RPMI8226 (cell line): ENCODE results near the gene MIDN.
A peak's percentile ranks its signal among the peaks of the same experiment; 100 is the strongest.

Experiments
- DNase-seq: peaks from one replicate; pipeline ENCODE4 v3.0.0-alpha.2; 2015

MIDN gene

GRCh38 chr19:1270854-1271527 is 22.6 kb downstream of the MIDN start:
- no peak for DNase-seq

GRCh38 chr19:1271528-1272422 is 23.4 kb downstream of the MIDN start:
- no peak for DNase-seq

- DNase-seq = no peak
Observed at GRCh38 chr19:1272423-1273262, 24.3 kb downstream of the MIDN start.

GRCh38 chr19:1273263-1274041 is 25.1 kb downstream of the MIDN start:
- DNase-seq = no peak

DNA sequence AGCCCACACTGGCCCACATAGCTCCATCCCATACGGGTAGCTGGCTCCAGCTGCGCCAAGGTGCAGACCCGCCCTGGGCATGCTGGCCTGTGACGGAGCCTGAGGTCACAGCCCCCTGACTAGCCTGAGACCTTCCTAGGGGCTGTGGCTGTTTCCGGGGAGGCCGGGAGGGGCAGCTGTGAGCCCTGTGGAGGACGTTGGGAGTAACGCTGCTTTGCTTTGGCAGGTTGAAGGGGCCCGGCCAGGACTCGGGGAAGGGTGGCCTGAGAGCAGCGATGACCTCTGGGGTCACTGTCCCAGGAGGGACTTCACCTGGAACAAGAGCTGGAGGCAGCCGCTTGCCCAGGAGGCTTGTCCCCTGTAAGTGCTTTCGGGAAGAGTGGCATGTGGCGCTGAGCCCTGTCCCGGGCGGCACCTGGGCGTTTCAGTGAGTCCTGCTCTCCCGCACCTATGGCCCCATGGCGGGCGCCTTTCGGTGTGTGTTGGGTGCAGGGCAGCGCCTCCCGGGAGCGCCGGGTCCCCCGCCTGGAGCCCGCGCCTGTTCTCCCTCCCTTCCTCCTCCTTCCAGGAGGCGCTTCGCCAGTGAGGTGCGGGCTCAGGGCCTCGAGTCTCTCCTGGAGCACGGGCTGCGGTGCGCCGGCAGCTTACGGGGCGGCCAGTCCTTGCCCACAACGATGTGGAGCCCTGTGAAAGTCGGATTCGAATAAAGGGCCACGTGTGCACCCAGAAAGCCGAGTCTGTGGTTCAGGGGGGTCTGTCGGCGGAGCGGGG is 25.9 kb downstream of the MIDN start:
- no peak for DNase-seq

DNA sequence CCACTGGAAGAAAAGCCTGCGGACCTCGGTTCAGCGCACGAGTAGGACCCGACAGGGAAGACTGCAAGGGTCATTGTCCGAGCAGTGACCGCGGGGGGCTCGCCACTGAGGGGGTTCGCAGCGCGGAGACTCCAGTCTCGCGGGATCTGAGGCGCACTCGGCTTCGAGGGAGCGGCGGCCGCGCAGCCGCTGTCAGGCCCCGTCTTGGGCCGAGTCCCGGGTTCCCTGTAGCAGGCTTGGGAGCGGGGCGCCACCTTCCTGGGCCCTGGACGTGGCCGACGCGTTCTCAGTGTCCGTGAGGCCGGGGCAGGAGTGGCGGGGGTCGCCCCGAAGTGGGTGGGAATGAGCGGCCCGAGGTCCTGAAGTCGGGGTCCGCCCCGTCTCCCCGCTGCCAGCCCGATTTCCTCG is 26.5 kb downstream of the MIDN start:
- DNase-seq = no peak

DNA sequence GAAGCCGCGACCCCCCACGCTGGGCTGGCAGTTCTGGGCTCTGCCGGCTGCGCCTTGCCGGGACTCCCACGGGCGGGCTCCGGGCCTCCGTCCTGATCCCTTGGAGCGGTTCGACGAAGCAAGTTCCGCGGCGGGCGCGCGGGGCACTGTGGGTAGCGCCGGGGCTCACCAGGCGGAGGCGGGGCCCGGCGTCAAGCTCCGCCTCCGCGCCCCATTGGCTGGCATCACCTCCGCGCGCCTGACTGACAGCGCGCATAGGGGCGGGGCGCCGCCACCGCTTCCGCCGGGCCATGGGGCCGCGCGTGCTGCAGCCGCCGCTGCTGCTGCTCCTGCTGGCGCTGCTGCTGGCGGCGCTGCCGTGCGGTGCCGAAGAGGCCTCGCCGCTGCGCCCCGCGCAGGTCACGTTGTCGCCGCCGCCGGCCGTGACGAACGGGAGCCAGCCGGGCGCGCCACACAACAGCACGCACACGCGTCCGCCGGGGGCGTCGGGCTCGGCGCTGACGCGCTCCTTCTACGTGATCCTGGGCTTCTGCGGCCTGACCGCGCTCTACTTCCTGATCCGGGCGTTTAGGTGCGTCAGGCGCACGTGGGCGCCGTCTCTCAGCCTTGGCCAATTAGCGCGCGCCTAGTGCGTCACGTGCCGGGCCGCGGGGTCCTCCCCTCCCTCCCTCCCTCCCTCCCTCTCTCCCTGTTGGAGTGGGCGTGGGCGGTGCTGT is 27.0 kb downstream of the MIDN start, which contains the start of gene FAM174C:
Gene FAM174C, plus strand, starts transcription at position 271 of the 716 bp plus-strand sequence. Its CDS starts 20 bp downstream, at position 291.
- peak; percentile 98 for DNase-seq

DNA sequence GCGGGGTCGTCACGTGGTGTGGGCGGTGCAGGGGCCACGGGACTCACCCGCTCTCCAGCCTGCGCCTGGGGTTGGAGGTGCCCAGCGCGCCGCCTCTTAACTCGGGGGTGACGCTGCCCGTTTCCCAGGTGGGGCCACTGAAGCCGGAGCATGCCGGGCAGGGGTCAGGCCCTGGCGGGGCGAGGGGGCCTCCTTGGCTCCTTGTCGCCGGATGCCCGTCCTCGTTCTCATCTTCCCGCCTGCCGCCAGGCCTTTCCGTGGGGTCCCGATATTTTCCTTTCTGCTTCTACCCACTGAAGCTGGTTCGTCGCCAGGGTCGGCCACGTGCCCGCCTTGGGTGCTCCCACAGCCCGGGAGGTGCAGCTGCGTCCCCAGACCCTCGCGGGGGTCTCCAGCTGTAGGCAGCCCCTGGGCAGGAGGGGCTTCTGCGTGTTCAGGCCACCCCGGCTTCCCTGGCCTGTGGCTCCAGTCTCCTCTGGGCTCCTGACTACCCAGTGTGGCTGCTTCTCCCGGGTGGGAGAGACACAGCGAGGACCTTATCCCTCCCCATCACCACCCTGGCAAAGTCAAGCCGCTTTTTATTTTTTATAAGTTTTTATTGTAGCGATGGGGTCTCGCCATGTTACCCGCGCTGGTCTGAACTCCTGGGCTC is 27.7 kb downstream of the MIDN start:
- no peak for DNase-seq

DNA sequence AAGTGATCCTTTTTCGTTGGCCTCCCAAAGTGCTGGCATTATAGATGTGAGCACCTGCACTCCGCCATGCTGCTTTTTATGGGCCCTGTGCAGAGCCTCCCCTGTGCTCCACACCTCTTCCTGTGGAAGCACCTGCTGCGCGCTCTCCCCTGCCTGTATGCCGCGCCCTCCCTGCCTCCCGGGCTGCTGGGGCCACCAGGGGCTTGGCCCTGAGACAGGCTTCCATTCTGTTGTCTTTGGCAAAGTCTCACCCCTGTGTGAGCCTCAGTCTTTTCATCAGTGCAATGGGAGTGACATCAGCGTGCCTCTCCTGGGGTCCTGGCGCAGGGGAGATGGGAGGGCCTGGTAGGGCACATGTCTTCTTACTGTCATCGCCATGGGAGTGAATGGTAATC is 28.2 kb downstream of the MIDN start:
- DNase-seq = peak; percentile 88

GRCh38 chr19:1277061-1277460 is 28.7 kb downstream of the MIDN start:
- no peak for DNase-seq

GRCh38 chr19:1278074-1278473 is 29.7 kb downstream of the MIDN start:
- no peak for DNase-seq

DNA sequence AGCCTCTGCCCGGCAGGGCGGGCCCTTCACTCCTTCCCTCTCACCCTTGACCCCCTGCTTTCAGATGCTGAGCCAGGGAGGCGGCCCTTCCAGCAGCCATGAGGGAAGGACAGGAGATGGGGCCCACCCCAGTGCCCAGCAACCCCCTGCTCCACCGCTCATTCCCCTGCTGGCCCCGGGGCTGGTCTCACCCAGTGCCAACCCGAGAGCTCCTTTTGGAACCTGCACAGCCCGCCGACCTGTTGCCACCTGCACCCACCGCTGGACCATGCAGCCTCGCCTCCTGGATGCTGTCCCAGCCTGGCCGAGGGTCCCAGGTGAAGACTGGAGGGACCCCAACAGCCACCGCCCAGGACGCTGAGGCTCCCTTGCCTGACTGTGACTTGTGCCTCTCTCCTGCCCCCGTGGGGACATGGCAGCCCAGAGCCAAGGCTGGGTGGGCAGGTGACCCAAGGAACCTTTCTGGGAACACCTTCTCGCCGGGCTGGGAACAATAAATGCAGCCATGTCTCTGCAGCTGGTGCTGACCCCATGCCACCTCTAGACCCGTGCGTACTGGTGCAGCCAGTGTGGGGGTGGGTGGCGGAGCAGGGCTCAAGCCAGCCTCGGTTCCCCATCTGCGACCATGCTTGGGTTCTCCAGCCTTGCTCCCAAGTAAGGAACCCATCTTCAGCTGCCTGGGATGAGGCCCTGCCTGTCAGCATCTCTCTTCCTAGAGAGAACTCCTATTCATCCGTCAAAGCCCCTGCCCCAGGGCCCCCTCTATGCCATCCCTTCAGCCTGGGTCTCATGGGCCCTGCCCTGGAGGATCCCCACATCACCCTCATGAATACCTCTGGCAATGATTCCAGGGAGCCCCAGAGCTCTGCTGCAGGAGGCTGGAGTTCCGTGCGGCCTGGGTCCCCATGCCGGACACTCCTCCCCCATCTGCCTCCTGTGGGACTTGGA is 30.6 kb downstream of the MIDN start:
- no peak for DNase-seq

- DNase-seq = peak; percentile 83
Observed at GRCh38 chr19:1279782-1280341, 31.5 kb downstream of the MIDN start.

GRCh38 chr19:1280636-1281568 is 32.5 kb downstream of the MIDN start:
- DNase-seq = no peak

GRCh38 chr19:1281569-1282287 is 33.3 kb downstream of the MIDN start:
- no peak for DNase-seq

- no peak for DNase-seq
Observed at GRCh38 chr19:1282588-1283206, 34.3 kb downstream of the MIDN start.
